ENCODE data around the gene CNDP2. TPM values are rescaled to one million over a fixed set of nuclear protein-coding genes. Genes with fewer than 3 reads are reported as not detected.
A peak's percentile ranks its signal among the peaks of the same experiment; 100 is the strongest.

The CNDP2 gene
- total RNA-seq = 100 to 1,000 TPM in 5 of 9 donors, 10 to 100 TPM in 4; 64.8 to 159 (median 104) TPM
- 100 to 1,000 TPM in 1 of 3 donors, 10 to 100 TPM in 2; 49.7 to 105 (median 52.4) TPM for polyA plus RNA-seq
- long read RNA-seq, donor 1, full-length matches to known transcripts = 12 of 12 reads
- long read RNA-seq, donor 1, partial matches to known transcripts = 0 of 12 reads
- long read RNA-seq, donor 1, other reads (novel, unspliced or antisense) = 0 of 12 reads
- long read RNA-seq, donor 2, full-length matches to known transcripts = 15 of 35 reads
- long read RNA-seq, donor 2, partial matches to known transcripts = 20 of 35 reads
- long read RNA-seq, donor 2, other reads (novel, unspliced or antisense) = 0 of 35 reads
- long read RNA-seq, donor 3, full-length matches to known transcripts = 16 of 16 reads
- long read RNA-seq, donor 3, partial matches to known transcripts = 0 of 16 reads
- long read RNA-seq, donor 3, other reads (novel, unspliced or antisense) = 0 of 16 reads
- long read RNA-seq, donor 4, full-length matches to known transcripts = 28 of 35 reads
- long read RNA-seq, donor 4, partial matches to known transcripts = 5 of 35 reads
- long read RNA-seq, donor 4, other reads (novel, unspliced or antisense) = 2 of 35 reads
- long read RNA-seq, donor 5, full-length matches to known transcripts = 187 of 233 reads
- long read RNA-seq, donor 5, partial matches to known transcripts = 36 of 233 reads
- long read RNA-seq, donor 5, other reads (novel, unspliced or antisense) = 10 of 233 reads
- long read RNA-seq, donor 6, full-length matches to known transcripts = 16 of 24 reads
- long read RNA-seq, donor 6, partial matches to known transcripts = 6 of 24 reads
- long read RNA-seq, donor 6, other reads (novel, unspliced or antisense) = 2 of 24 reads
- long read RNA-seq, donor 7, full-length matches to known transcripts = 6 of 6 reads
- long read RNA-seq, donor 7, partial matches to known transcripts = 0 of 6 reads
- long read RNA-seq, donor 7, other reads (novel, unspliced or antisense) = 0 of 6 reads
- long read RNA-seq, donor 8, full-length matches to known transcripts = 22 of 40 reads
- long read RNA-seq, donor 8, partial matches to known transcripts = 18 of 40 reads
- long read RNA-seq, donor 8, other reads (novel, unspliced or antisense) = 0 of 40 reads
- long read RNA-seq, donor 9, full-length matches to known transcripts = 15 of 15 reads
- long read RNA-seq, donor 9, partial matches to known transcripts = 0 of 15 reads
- long read RNA-seq, donor 9, other reads (novel, unspliced or antisense) = 0 of 15 reads
- long read RNA-seq, donor 10, full-length matches to known transcripts = 8 of 8 reads
- long read RNA-seq, donor 10, partial matches to known transcripts = 0 of 8 reads
- long read RNA-seq, donor 10, other reads (novel, unspliced or antisense) = 0 of 8 reads

GRCh38 chr18:74495581-74496507 lies at the start of gene CNDP2:
CNDP2 (plus strand) TSS chr18:74496363; CDS start chr18:74499974, 3,611 bp downstream.
- 0 to 2% (median 0%) methylated on average over 22 to 71 of the region's 71 CpGs for WGBS, 4 donors
- H3K4me1 ChIP-seq (replicated peaks in 1 of 2) = peaks cover 7 to 9% of the 10 kb centered on the region in 2 donors
- H3K27ac ChIP-seq = peak within 1 kb of the TSS; percentile 49 to 95 (median 86)
- no peaks in the 10 kb centered on the region for H3K9me3 ChIP-seq (replicated peaks in 1 of 3)
- DNase-seq = peak; percentile 99 to 100 (median 100)
- TF ChIP-seq POLR2A (IDR thresholded peaks at IDR 0.05) = peak; percentile 60 to 73
- TF ChIP-seq, protein P1, sequence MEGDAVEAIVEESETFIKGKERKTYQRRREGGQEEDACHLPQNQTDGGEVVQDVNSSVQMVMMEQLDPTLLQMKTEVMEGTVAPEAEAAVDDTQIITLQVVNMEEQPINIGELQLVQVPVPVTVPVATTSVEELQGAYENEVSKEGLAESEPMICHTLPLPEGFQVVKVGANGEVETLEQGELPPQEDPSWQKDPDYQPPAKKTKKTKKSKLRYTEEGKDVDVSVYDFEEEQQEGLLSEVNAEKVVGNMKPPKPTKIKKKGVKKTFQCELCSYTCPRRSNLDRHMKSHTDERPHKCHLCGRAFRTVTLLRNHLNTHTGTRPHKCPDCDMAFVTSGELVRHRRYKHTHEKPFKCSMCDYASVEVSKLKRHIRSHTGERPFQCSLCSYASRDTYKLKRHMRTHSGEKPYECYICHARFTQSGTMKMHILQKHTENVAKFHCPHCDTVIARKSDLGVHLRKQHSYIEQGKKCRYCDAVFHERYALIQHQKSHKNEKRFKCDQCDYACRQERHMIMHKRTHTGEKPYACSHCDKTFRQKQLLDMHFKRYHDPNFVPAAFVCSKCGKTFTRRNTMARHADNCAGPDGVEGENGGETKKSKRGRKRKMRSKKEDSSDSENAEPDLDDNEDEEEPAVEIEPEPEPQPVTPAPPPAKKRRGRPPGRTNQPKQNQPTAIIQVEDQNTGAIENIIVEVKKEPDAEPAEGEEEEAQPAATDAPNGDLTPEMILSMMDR (IDR thresholded peaks at IDR 0.05) = no peak
- intact Hi-C loops (cut with DNase I) = loop anchor here in 1 of 2 donors (10.0 kb wide), 1 partner anchor 99 kb away; the partner anchor contains the start of gene ZNF407
- no peaks in the 10 kb centered on the region for H3K36me3 ChIP-seq (replicated peaks in 1 of 2)
- H3K4me3 ChIP-seq = peak within 1 kb of the TSS; percentile 56 to 93 (median 82)
- no peaks in the 10 kb centered on the region for H3K27me3 ChIP-seq

DNA sequence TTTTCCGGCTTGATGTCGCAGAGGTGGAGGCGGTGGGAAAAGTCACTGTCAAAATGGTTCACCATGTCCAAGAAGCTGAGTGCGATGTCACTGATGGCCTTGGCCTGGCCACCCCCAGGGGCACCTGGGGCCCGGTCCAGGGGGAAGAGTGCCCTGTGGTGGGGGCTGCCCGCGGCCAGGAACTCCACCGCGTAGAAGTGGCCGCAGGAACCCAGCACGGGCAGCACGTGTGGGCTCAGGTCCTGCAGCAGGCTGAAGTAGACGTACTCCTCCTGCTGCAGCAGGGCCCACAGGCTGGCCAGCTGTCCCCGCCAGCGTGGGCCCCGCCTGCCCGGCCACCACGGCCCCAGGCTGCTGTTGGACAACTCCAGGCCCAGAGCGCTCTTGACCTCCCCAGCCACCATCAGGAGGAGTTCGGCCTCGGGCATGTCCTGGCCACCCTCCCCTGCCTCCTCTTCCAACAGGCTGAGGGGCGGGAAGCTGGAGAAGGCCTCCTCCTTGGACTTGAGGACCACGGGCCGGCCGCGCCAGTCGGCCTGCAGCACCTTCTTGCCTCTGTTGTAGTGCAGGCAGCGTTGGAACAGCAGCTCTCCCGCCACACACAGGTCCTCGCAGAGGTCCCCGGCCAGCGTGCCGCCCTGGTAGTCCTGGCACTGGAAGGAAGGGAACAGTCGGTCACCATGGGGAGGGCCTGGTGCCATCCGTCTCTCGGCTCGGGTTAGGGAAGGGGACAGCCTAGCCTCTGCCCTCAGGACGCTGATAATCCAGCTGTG lies 49.3 kb upstream of the CNDP2 start:
- H3K4me3 ChIP-seq = no peak overlapping the region
- H3K9me3 ChIP-seq (replicated peaks in 1 of 3) = no peaks in the 10 kb centered on the region
- no peak overlapping the region for H3K27ac ChIP-seq
- H3K27me3 ChIP-seq = peaks cover 3% of the 10 kb centered on the region
- WGBS, 4 donors = 78 to 92% (median 90%) methylated on average over 6 to 38 of the region's 38 CpGs
- H3K36me3 ChIP-seq (replicated peaks in 1 of 2) = no peaks in the 10 kb centered on the region
- TF ChIP-seq, protein P1 (IDR thresholded peaks at IDR 0.05) = no peak
- TF ChIP-seq POLR2A (IDR thresholded peaks at IDR 0.05) = no peak
- H3K4me1 ChIP-seq (replicated peaks in 1 of 2) = no peaks in the 10 kb centered on the region
- DNase-seq = no peak
- intact Hi-C loops (cut with DNase I) = no loop called here

DNA sequence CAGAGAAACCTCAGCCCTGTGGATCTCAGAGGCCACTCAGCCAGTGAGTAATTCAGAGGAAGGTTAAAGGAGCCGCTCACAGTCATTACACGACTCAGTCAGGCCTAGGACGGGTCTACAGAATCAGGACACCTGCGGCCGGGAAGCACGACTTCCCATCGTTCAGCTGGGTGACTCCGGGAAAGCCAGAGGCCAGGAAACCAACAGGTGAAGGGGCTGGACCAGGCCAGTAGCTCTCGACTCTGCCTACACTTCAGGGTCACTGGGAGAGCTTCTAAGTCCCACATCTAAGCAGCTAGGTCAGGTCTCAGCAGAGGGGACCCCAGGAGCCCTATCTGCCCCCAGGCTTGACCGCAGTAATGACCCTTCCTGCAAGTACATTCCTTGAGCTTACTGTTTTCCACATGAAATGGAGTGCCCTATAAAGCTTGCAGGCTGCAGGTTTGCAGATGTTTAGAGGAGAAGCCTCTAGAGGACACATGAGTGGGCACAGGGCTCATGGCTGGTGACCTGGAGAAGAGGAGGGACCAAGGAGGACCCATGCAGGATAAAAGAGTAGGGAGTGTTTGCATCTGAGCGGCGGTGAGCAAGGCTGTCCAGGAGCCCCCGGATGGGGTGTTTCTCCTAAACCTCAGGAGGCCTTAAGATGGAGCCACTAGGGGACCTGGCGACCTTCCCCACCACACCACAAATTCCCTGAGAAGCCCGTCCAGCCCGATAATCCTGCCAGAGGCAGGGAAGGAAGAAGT lies 48.6 kb upstream of the CNDP2 start:
- intact Hi-C loops (cut with DNase I) = no loop called here
- H3K27me3 ChIP-seq = peaks cover 3% of the 10 kb centered on the region
- DNase-seq = peak in 1 of 7 donors; percentile 30
- no peaks in the 10 kb centered on the region for H3K9me3 ChIP-seq (replicated peaks in 1 of 3)
- TF ChIP-seq, protein P1 (IDR thresholded peaks at IDR 0.05) = no peak
- no peak for TF ChIP-seq POLR2A (IDR thresholded peaks at IDR 0.05)
- no peak overlapping the region for H3K4me3 ChIP-seq
- H3K36me3 ChIP-seq (replicated peaks in 1 of 2) = no peaks in the 10 kb centered on the region
- no peak overlapping the region for H3K27ac ChIP-seq
- 69 to 87% (median 83%) methylated on average over 10 to 16 of the region's 16 CpGs for WGBS, 4 donors
- no peaks in the 10 kb centered on the region for H3K4me1 ChIP-seq (replicated peaks in 1 of 2)

Measured in adrenal gland (tissue), 19 donors.